Activated B cell treated with CpG ODN at 0.5 μM for 24 hours (primary cell): Measurements from ENCODE around the gene EHBP1L1. TPM values are rescaled to one million over a fixed set of nuclear protein-coding genes. Genes with fewer than 3 reads are reported as not detected.

Experiments
- ATAC-seq: fragments of 200-7000 bp; cut with Tn5 transposase; one replicate; pipeline ENCODE4 v1.10.0; 2021; ENCODE audit warnings: low read depth, mild to moderate bottlenecking, moderate library complexity
- CTCF ChIA-PET: fragments of 350-600 bp; sonication (Branson Sonifier 250); formaldehyde crosslinking; loops from one replicate; lab custom pipeline; 2021; ENCODE audit warnings: antibody characterized with exemption; lab: Charles Lee
- POLR2A ChIA-PET: fragments of 350-600 bp; sonication (Branson Sonifier 250); formaldehyde crosslinking; loops from one replicate; lab custom pipeline; 2021; ENCODE audit warnings: antibody characterized with exemption; lab: Charles Lee
- DNase-seq: peaks from one replicate; pipeline ENCODE4 v3.0.0; 2022
- H3K27ac Mint-ChIP-seq: one replicate; pipeline ENCODE4 v1.8.0; 2020; ENCODE audit warnings: mixed read lengths
- H3K27me3 Mint-ChIP-seq: one replicate; pipeline ENCODE4 v1.8.0; 2021; ENCODE audit warnings: mixed read lengths
- H3K36me3 Mint-ChIP-seq: one replicate; pipeline ENCODE4 v1.8.0; 2021; ENCODE audit warnings: low read depth, mixed read lengths
- H3K4me1 Mint-ChIP-seq: one replicate; pipeline ENCODE4 v1.8.0; 2021; ENCODE audit warnings: mixed read lengths
- H3K4me3 Mint-ChIP-seq: one replicate; pipeline ENCODE4 v1.8.0; 2020; ENCODE audit warnings: mild to moderate bottlenecking, mixed read lengths
- H3K9me3 Mint-ChIP-seq: one replicate; pipeline ENCODE4 v1.8.0; 2020; ENCODE audit warnings: mixed read lengths
- CTCF ChIP-seq: fragments of 200-600 bp; IDR thresholded peaks from one replicate; pipeline ENCODE4 v1.8.0; 2022; ENCODE audit warnings: antibody characterized with exemption, mild to moderate bottlenecking
- intact Hi-C: fragments of 100-400 bp; cut with micrococcal nuclease; formaldehyde crosslinking; loops from one replicate; pipeline ENCODE4 v1.15.1; 2024
- total RNA-seq: library from RNA; stranded (reverse); gene quantifications from 2 replicates; pipeline ENCODE4 v1.2.3, GENCODE V29; 2022

Gene EHBP1L1
- total RNA-seq, 1 donor from 2014 or later = 163 TPM

- H3K36me3 Mint-ChIP-seq = peaks cover 46% of the 10 kb centered on the region
- DNase-seq (no peak), ATAC-seq (no peak)
- H3K4me1 Mint-ChIP-seq = peaks cover 45% of the 10 kb centered on the region
- no peaks in the 10 kb centered on the region for H3K27me3 Mint-ChIP-seq
- peak overlapping the region; percentile 80 for H3K27ac Mint-ChIP-seq
- intact Hi-C loops = no loop called here
- CTCF ChIA-PET = interaction anchor here (0.9 to 3.6 kb wide), 2 partner anchors 11 to 200 kb away, joined by 3 to 45 read pairs; no protein-coding TSS in a partner anchor
- no peak for TF ChIP-seq CTCF
- H3K4me3 Mint-ChIP-seq = peak overlapping the region; percentile 44
- POLR2A ChIA-PET = interaction anchor here (1.4 to 4.4 kb wide), 5 partner anchors 12 to 61 kb away, joined by 7 to 239 read pairs (median 30); partner anchors contain the start of genes KCNK7, MAP3K11 and PCNX3
- H3K9me3 Mint-ChIP-seq = no peaks in the 10 kb centered on the region
Measured at GRCh38 chr11:65578134-65578533, 2.3 kb downstream of the EHBP1L1 start.

GRCh38 chr11:65578667-65579066 lies 2.8 kb downstream of the EHBP1L1 start:
- Mint-ChIP-seq H3K4me1 (peaks cover 41% of the 10 kb centered on the region), H3K27ac (peak overlapping the region; percentile 80)
- intact Hi-C loops = no loop called here

GRCh38 chr11:65579291-65579690 lies 3.4 kb downstream of the EHBP1L1 start:
- DNase-seq (no peak), ATAC-seq (no peak)
- no peaks in the 10 kb centered on the region for H3K9me3 Mint-ChIP-seq
- ChIA-PET POLR2A (interaction anchor here (0.9 to 1.1 kb wide), 2 partner anchors 9 to 18 kb away, joined by 3 read pairs; partner anchors contain the start of gene ZNRD2), CTCF (interaction anchor here (1.1 kb wide), 1 partner anchor 9 kb away, joined by 3 read pairs; no protein-coding TSS in a partner anchor)
- H3K36me3 Mint-ChIP-seq = peaks cover 53% of the 10 kb centered on the region
- H3K4me3 Mint-ChIP-seq = no peak overlapping the region
- no peak for TF ChIP-seq CTCF
- peak overlapping the region; percentile 80 for H3K27ac Mint-ChIP-seq
- no peaks in the 10 kb centered on the region for H3K27me3 Mint-ChIP-seq
- intact Hi-C loops = no loop called here
- H3K4me1 Mint-ChIP-seq = peaks cover 41% of the 10 kb centered on the region

More at GRCh38 chr11:65578667-65579066, 2.8 kb downstream of the EHBP1L1 start:
- POLR2A ChIA-PET = interaction anchor here (0.9 to 4.4 kb wide), 4 partner anchors 8 to 36 kb away, joined by 3 to 239 read pairs (median 32); partner anchors contain the start of genes KCNK7, MAP3K11, PCNX3 and ZNRD2
- CTCF ChIA-PET = interaction anchor here (0.9 to 1.1 kb wide), 2 partner anchors 9 to 201 kb away, joined by 3 read pairs; no protein-coding TSS in a partner anchor
- Mint-ChIP-seq H3K36me3 (peaks cover 49% of the 10 kb centered on the region), H3K9me3 (no peaks in the 10 kb centered on the region), H3K4me3 (peak overlapping the region; percentile 44), H3K27me3 (no peaks in the 10 kb centered on the region)
- ATAC-seq = no peak
- no peak for TF ChIP-seq CTCF
- DNase-seq = no peak

- peaks cover 35% of the 10 kb centered on the region for H3K4me1 Mint-ChIP-seq
- H3K27ac Mint-ChIP-seq = no peak overlapping the region
- no peak for ATAC-seq
- peaks cover 55% of the 10 kb centered on the region for H3K36me3 Mint-ChIP-seq
- TF ChIP-seq CTCF = no peak
- POLR2A ChIA-PET = interaction anchor here (1.2 kb wide), 1 partner anchor 39 kb away, joined by 4 read pairs; no protein-coding TSS in a partner anchor
- DNase-seq = no peak
- CTCF ChIA-PET = no interaction called here
- intact Hi-C loops = no loop called here
- H3K9me3 Mint-ChIP-seq = no peaks in the 10 kb centered on the region
- no peak overlapping the region for H3K4me3 Mint-ChIP-seq
- no peaks in the 10 kb centered on the region for H3K27me3 Mint-ChIP-seq
Measured at GRCh38 chr11:65580031-65580692, 4.3 kb downstream of the EHBP1L1 start.

- ATAC-seq (no peak), DNase-seq (no peak)
- intact Hi-C loops = no loop called here
- CTCF ChIA-PET = interaction anchor here (1.1 kb wide), 1 partner anchor 13 kb away, joined by 3 read pairs; no protein-coding TSS in a partner anchor
- H3K36me3 Mint-ChIP-seq = peaks cover 55% of the 10 kb centered on the region
- no peak overlapping the region for H3K4me3 Mint-ChIP-seq
- TF ChIP-seq CTCF = no peak
- H3K4me1 Mint-ChIP-seq = peaks cover 30% of the 10 kb centered on the region
- H3K27me3 Mint-ChIP-seq = no peaks in the 10 kb centered on the region
- H3K27ac Mint-ChIP-seq = no peak overlapping the region
- POLR2A ChIA-PET = interaction anchor here (1.2 kb wide), 1 partner anchor 40 kb away, joined by 4 read pairs; no protein-coding TSS in a partner anchor
- no peaks in the 10 kb centered on the region for H3K9me3 Mint-ChIP-seq
Measured at GRCh38 chr11:65580756-65581155, 4.9 kb downstream of the EHBP1L1 start.
